GM19467 (cell line): ENCODE measurements around the gene MCRIP1.
A peak's percentile ranks its signal among the peaks of the same experiment; 100 is the strongest.

Experiments used
- ATAC-seq: cut with Tn5 transposase; IDR thresholded peaks from one replicate; pipeline ENCODE4 v1.9.1; 2021; ENCODE audit warnings: mild to moderate bottlenecking, moderate library complexity; ENCODE audit not compliant: unreplicated experiment

MCRIP1 gene

GRCh38 chr17:81863123-81863675 lies 30.1 kb upstream of the MCRIP1 start:
- no peak for ATAC-seq

DNA sequence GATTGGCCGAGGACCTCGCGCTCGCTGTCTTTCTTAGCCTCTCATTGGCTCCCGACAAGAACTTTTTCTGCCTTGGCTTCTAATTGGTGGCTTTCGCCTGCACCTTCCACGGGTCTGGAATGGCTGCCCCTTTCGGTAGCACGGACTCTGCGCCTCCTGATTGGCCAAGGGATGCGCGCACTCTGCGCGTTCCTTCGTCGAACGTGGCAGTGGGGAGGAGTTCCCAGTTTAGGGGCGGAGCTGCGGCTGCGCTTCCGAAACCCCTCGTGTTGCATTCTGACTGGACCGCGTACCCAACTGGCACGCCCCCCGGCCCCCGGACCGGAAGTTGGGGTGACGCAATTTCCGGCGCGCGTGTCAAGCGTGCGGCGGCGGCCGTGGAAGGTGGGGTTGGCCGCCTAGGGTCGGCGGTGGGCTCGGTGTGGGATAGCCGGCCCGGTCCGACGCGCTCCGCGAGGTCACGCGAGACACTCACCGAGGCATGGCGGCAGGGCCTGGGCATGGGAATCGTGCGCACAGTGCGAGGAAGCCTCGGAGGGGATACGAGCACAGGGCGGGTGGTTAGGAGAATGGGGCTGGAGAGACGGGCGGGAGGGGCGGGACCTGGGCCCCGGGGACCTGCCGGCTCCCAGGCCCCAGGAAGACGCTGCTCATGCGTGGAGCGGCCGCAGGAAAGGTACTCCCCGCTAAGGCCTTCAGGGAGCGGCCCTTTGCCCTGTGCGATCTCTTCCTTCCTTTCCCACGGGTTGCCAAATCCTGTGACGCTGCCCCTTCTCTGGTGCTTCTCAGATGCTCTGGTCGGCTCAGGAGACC lies 27.9 kb upstream of the MCRIP1 start:
- ATAC-seq = peak; percentile 77

- peak; percentile 73 for ATAC-seq
Measured at GRCh38 chr17:81859906-81860755, 27.0 kb upstream of the MCRIP1 start, which contains the start of gene P4HB. TSS of gene P4HB (minus strand) at chr17:81860535. CDS start at chr17:81860471, 64 bp downstream.

- no peak for ATAC-seq
Measured at GRCh38 chr17:81858967-81859905, 26.1 kb upstream of the MCRIP1 start.

GRCh38 chr17:81858170-81858966 lies 25.3 kb upstream of the MCRIP1 start:
- no peak for ATAC-seq

GRCh38 chr17:81854974-81855774 lies 22.1 kb upstream of the MCRIP1 start:
- ATAC-seq = no peak

GRCh38 chr17:81852237-81852636 lies 19.1 kb upstream of the MCRIP1 start:
- ATAC-seq = no peak

- no peak for ATAC-seq
Measured at GRCh38 chr17:81851423-81851822, 18.3 kb upstream of the MCRIP1 start.

GRCh38 chr17:81849457-81849856 lies 16.4 kb upstream of the MCRIP1 start:
- no peak for ATAC-seq

- no peak for ATAC-seq
Measured at GRCh38 chr17:81846743-81847689, 13.9 kb upstream of the MCRIP1 start.

DNA sequence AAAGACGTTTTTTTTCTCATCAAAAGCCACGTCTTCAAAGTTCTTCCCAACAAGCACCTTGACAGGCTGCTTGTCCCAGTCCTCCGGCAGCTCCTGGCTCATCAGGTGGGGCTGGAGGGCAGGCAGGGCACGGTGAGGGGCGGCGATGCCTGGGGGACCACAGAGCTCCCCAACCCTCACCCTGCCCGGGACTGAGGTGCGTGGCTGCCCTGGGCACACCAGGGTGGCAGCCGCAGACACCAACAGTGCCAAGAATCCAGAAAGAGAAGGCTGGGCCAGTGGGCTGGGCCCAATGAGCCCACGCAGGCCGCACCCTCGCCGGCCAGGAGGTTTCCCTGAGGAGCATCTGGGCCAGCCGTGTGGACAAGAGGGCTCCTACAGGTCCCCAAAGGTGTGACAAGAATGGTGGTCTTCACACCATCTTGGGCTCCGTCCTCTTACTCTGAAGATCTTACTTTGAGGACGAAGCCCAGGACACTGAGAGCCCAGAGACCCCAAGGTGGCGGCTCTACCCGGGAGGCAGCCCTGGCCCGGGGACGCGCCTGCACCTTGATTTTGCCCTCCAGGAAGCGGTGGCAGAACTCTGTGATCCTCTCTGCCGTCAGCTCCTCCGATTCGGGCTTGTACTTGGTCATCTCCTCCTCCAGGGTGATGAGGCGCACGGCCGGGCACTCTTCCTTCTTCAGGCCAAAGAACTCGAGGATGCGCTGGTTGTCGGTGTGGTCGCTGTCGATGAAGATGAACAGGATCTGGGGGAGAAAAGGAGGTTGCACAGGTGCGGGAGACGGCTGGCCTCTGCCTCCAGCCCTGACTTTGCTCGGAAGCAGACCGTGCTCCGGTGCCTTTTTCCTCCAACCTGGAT lies 13.0 kb upstream of the MCRIP1 start:
- ATAC-seq = no peak

DNA sequence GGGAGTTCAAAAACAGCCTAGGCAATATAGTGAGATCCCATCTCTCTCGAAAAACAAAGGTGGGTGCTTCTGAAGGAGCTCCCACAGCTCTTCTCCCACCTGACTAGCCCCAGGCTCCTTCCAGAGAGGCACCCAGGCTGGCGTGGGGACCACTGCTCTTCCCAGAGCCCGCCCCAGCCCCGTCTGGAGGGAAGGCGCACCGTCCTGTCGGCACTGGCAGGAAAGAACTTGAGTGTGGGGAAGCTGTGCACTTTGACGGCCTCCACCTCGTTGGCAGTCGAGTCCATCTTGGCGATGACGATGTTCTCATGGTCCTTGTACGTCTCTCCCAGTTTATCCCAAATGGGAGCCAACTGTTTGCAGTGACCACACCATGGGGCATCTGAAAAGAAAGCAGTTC lies 12.3 kb upstream of the MCRIP1 start:
- ATAC-seq = no peak

- ATAC-seq = no peak
Measured at GRCh38 chr17:81844887-81845286, 11.8 kb upstream of the MCRIP1 start.

- no peak for ATAC-seq
Measured at GRCh38 chr17:81844327-81844851, 11.3 kb upstream of the MCRIP1 start.

DNA sequence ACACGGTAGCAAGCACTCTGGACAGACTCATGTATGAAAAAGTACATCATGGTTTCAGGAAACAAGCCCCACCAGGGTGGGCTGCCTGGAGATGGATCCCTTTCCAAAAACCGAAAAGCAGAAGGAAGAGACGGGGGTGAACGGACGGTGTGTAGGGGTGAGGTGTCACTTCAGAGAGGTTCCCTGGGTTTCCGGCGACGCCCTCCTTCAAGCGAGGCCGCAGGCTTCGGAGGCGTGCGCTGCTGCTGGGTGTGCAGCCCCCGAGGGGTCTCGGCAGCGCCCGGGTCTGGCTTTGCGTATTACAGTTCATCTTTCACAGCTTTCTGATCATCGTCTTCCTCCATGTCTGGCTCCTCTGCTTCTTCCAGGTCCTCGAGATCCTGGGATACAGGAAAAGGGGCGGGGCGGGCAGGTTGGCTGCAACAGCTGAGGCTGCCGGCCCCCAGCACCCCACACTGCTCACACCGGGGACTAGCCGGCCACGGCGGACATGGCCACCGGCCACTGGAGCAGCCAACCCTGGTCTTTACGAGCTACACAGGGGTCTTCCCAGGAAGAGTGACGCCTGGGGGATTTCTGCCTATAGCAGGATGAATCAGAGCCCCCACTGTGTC lies 10.7 kb upstream of the MCRIP1 start:
- ATAC-seq = no peak
